KOPT-K1 (cell line): ENCODE measurements around the gene EML1.

Experiments
- H3K27ac ChIP-seq: fragments of 200-600 bp; sonication (generic); 2 replicates; pipeline ENCODE4 v1.5.1; 2016; ENCODE audit warnings: antibody characterized with exemption, mild to moderate bottlenecking, low read depth, low read length; ENCODE audit not compliant: poor library complexity, severe bottlenecking
- H3K36me3 ChIP-seq: fragments of 200-600 bp; sonication (generic); 2 replicates; pipeline ENCODE4 v1.5.1; 2017; ENCODE audit warnings: antibody characterized with exemption, mild to moderate bottlenecking, low read length, moderate library complexity; ENCODE audit not compliant: insufficient read depth
- H3K9me3 ChIP-seq: fragments of 200-600 bp; sonication (generic); 2 replicates; pipeline ENCODE4 v1.5.1; 2017; ENCODE audit warnings: antibody characterized with exemption, low read length, mild to moderate bottlenecking; ENCODE audit not compliant: insufficient read depth, poor library complexity, severe bottlenecking

EML1 gene

GRCh38 chr14:99768381-99768780 is 24.8 kb upstream of the EML1 start:
- H3K27ac ChIP-seq, result no peak overlapping the region
- H3K9me3 ChIP-seq, result no peaks in the 10 kb centered on the region
- no peaks in the 10 kb centered on the region for H3K36me3 ChIP-seq

GRCh38 chr14:99769123-99769522 is 24.1 kb upstream of the EML1 start:
- no peaks in the 10 kb centered on the region for H3K36me3 ChIP-seq
- no peaks in the 10 kb centered on the region for H3K9me3 ChIP-seq
- no peak overlapping the region for H3K27ac ChIP-seq

DNA sequence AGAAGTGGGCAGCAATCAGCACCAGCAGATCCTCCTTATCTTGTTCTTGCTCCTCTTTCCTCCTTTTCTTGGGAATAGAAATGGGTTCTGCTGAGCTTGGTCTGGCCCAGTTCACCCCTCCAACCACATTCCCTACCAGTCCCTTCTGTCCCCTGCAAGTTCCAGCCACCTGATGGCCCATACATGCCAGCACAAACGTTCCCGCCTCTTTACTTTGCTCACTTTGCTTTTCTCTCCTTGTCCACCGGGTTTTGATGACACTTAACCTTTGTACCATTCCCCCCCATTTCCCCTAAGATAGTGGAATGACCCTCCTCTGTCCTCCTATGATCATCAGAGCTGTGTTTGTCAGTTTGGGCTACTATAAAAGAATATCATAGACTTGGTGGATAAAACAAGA is 23.4 kb upstream of the EML1 start:
- Histone ChIP-seq H3K36me3 (no peaks in the 10 kb centered on the region), H3K27ac (no peak overlapping the region), H3K9me3 (no peaks in the 10 kb centered on the region)

DNA sequence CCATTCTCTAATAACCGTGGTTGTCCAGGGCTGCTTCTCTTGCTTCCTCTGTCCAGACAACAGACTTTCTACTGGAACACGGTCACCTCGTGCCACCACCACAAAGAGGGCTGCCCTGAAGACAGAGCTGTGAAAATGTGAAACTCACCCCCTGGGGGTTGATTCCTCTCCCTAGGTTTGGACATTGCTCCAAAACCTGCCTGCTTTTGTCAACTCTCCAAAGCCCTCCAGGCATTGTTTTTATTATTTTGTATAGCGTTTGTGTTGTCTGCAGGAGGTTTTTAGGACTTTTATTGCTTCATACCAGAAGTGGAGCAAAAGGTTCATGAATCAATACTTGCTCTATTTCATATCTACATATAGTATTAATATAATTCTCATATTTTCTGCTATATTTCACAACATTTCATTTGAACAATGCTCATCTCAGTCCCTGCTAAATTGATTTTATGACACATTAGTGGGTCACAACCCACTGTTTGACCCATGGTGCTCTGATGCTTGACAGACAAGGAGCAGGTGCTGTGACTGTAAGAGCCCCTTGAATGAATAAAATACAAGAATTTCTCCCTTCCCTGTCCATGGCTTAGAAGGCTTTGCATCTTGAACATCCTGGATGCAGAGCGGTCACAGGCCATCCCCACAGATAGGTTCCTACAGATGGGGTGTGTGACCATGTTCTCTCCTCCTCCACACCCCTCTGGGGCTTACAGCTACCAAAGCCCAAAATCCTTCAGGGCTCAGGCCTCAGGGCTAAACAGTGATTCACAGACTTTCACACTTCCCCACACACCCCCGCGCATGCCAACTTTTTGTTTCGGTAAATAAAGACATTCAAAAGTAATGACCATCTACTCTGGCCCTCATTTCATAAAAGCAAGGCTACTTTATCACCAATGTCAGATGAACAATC is 20.6 kb upstream of the EML1 start:
- no peak overlapping the region for H3K27ac ChIP-seq
- H3K9me3 ChIP-seq, result no peaks in the 10 kb centered on the region
- no peaks in the 10 kb centered on the region for H3K36me3 ChIP-seq

DNA sequence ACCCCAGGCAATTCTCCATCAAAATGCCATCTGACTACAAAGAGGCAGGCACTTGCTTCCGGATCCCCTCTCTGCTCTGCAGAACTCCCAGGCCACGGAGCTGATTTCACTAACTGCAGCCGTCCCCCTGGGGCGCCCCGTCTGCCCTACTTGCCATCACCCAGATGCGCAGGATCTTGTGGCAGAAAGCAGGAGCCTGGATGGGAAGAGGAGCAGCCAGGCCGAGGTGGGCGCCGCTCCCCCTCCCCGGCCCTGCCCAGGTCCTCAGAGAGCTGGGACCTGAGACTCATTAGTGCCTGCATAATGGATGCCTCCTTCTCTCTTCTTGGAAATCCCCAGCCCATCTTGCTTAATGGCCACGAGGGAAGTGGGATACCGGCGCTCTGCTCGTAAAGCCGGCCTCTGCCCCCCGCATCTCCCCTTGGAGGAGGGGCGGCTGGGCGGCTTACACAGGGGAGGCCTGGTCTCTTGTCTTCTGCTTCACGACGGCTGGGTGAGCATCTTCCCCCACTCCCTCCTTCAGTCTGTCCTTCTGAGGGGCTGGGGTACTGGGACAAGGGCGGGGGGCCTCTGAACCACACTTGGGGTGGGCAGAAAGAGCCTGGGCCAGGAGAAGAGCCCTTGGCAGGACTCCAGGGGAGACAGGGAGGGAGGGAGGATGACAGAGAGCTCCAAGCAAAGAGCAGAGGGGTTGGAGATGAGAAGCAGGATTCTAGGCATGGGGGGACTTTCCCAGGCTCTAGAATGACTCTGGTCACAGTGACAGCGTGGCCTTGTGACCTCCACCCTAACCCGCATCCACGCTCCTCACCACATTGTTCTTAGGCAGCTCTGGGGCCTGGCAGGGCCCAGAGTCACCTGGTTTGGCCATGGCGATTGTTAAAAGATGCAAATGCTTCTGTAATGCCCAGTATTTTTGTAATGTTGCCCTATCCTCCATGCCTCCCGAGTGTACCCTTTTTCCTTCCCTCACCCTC is 19.4 kb upstream of the EML1 start:
- no peak overlapping the region for H3K27ac ChIP-seq
- no peaks in the 10 kb centered on the region for H3K9me3 ChIP-seq
- no peaks in the 10 kb centered on the region for H3K36me3 ChIP-seq

- no peak overlapping the region for H3K27ac ChIP-seq
- H3K9me3 ChIP-seq, result peaks cover 9% of the 10 kb centered on the region
- H3K36me3 ChIP-seq, result no peaks in the 10 kb centered on the region
Observed at GRCh38 chr14:99774556-99775307, 18.5 kb upstream of the EML1 start.

GRCh38 chr14:99775351-99775750 is 17.9 kb upstream of the EML1 start:
- Histone ChIP-seq H3K9me3 (peaks cover 13% of the 10 kb centered on the region), H3K27ac (no peak overlapping the region), H3K36me3 (no peaks in the 10 kb centered on the region)

- Histone ChIP-seq H3K27ac (no peak overlapping the region), H3K9me3 (peaks cover 13% of the 10 kb centered on the region), H3K36me3 (no peaks in the 10 kb centered on the region)
Observed at GRCh38 chr14:99777951-99778350, 15.3 kb upstream of the EML1 start.

DNA sequence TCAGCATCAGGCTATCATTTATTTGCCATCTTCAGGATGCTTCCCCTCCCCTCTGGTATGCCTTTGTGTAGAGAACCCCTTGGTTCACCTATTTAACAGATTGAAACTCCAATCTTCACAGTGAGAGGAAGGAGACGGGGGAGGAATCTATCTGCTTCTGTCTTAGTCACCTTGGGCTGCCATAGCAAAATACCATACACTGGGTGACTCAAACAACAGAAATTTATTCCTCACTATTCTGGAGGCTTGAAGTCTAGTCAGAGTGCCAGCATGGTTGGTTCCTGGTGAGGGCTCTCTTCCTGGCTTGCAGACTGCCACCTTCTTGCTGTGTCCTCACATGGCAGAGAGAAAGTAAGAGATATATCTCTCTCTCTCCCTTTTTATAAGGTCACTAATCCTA is 13.5 kb upstream of the EML1 start:
- Histone ChIP-seq H3K9me3 (peaks cover 13% of the 10 kb centered on the region), H3K27ac (no peak overlapping the region), H3K36me3 (no peaks in the 10 kb centered on the region)

GRCh38 chr14:99780690-99781089 is 12.5 kb upstream of the EML1 start:
- Histone ChIP-seq H3K27ac (no peak overlapping the region), H3K9me3 (peaks cover 13% of the 10 kb centered on the region), H3K36me3 (no peaks in the 10 kb centered on the region)

GRCh38 chr14:99781091-99781490 is 12.1 kb upstream of the EML1 start:
- Histone ChIP-seq H3K36me3 (no peaks in the 10 kb centered on the region), H3K27ac (no peak overlapping the region), H3K9me3 (peaks cover 13% of the 10 kb centered on the region)

GRCh38 chr14:99781853-99782610 is 11.2 kb upstream of the EML1 start:
- Histone ChIP-seq H3K27ac (no peak overlapping the region), H3K9me3 (peaks cover 13% of the 10 kb centered on the region), H3K36me3 (no peaks in the 10 kb centered on the region)

GRCh38 chr14:99784508-99784907 is 8.7 kb upstream of the EML1 start:
- Histone ChIP-seq H3K27ac (no peak overlapping the region), H3K9me3 (peaks cover 7% of the 10 kb centered on the region), H3K36me3 (no peaks in the 10 kb centered on the region)

GRCh38 chr14:99785426-99785825 is 7.8 kb upstream of the EML1 start:
- Histone ChIP-seq H3K9me3 (no peaks in the 10 kb centered on the region), H3K27ac (no peak overlapping the region), H3K36me3 (no peaks in the 10 kb centered on the region)
